H9 (cell line): ENCODE data around the gene MON2. TPM values are rescaled to one million over a fixed set of nuclear protein-coding genes. Genes with fewer than 3 reads are reported as not detected.

ENCODE experiments used
- DNase-seq: peaks from one replicate; pipeline ENCODE4 v3.0.0-alpha.2; 2017
- H2AFZ ChIP-seq: one replicate; pipeline ENCODE4 v1.6.1; 2013; ENCODE audit warnings: mild to moderate bottlenecking, low read length, control low read depth, moderate library complexity
- H2AK5ac ChIP-seq: 2 replicates; pipeline ENCODE4 v1.6.1; 2013; ENCODE audit warnings: low read length, control low read depth, mixed read lengths; ENCODE audit not compliant: insufficient read length
- H2BK120ac ChIP-seq: one replicate; pipeline ENCODE4 v1.6.1; 2013; ENCODE audit warnings: low read depth, mild to moderate bottlenecking, low read length, control low read depth, inconsistent platforms; ENCODE audit not compliant: poor library complexity, severe bottlenecking
- H2BK12ac ChIP-seq: 2 replicates; pipeline ENCODE4 v1.6.1; 2013; ENCODE audit warnings: low read length, control low read depth, mixed read lengths, low read depth; ENCODE audit not compliant: insufficient read length
- H2BK15ac ChIP-seq: 2 replicates; pipeline ENCODE4 v1.6.1; 2013; ENCODE audit warnings: low read depth, low read length, control low read depth
- H2BK20ac ChIP-seq: one replicate; pipeline ENCODE4 v1.6.1; 2013; ENCODE audit warnings: low read depth, mild to moderate bottlenecking, low read length, control low read depth, inconsistent platforms; ENCODE audit not compliant: poor library complexity, severe bottlenecking
- H2BK5ac ChIP-seq: 2 replicates; pipeline ENCODE4 v1.6.1; 2013; ENCODE audit warnings: low read length, control low read depth, mixed read lengths; ENCODE audit not compliant: insufficient read length
- H3K14ac ChIP-seq: 2 replicates; pipeline ENCODE4 v1.6.1; 2013; ENCODE audit warnings: low read length, control low read depth; ENCODE audit not compliant: insufficient read depth
- H3K18ac ChIP-seq: 2 replicates; pipeline ENCODE4 v1.6.1; 2013; ENCODE audit warnings: low read depth, mild to moderate bottlenecking, mixed read lengths, low read length, control low read depth; ENCODE audit not compliant: insufficient read length
- H3K23ac ChIP-seq: 2 replicates; pipeline ENCODE4 v1.6.1; 2013; ENCODE audit warnings: low read length, control low read depth, mixed read lengths, low read depth; ENCODE audit not compliant: insufficient read length
- H3K23me2 ChIP-seq: 2 replicates; pipeline ENCODE4 v1.6.1; 2013; ENCODE audit warnings: low read depth, mild to moderate bottlenecking, mixed read lengths, low read length, control low read depth; ENCODE audit not compliant: insufficient read length, poor library complexity, severe bottlenecking
- H3K27ac ChIP-seq: 2 replicates; pipeline ENCODE4 v1.5.1; 2013; ENCODE audit warnings: low read length, control low read depth, mixed read lengths, low read depth; ENCODE audit not compliant: insufficient read length
- H3K27me3 ChIP-seq: 2 replicates; pipeline ENCODE4 v1.6.1; 2013; ENCODE audit warnings: low read length, control low read depth, inconsistent platforms; ENCODE audit not compliant: insufficient read depth
- H3K4ac ChIP-seq: 2 replicates; pipeline ENCODE4 v1.6.1; 2013; ENCODE audit warnings: low read depth, mild to moderate bottlenecking, control low read depth, inconsistent platforms, low read length, moderate library complexity
- H3K4me1 ChIP-seq: 2 replicates; pipeline ENCODE4 v1.6.1; 2013; ENCODE audit warnings: low read length, control low read depth, inconsistent platforms; ENCODE audit not compliant: insufficient read depth
- H3K4me2 ChIP-seq: 2 replicates; pipeline ENCODE4 v1.6.1; 2013; ENCODE audit warnings: low read length, control low read depth, mixed read lengths; ENCODE audit not compliant: insufficient read length, insufficient read depth
- H3K56ac ChIP-seq: 2 replicates; pipeline ENCODE4 v1.6.1; 2013; ENCODE audit warnings: low read depth, mild to moderate bottlenecking, mixed read lengths, low read length, control low read depth; ENCODE audit not compliant: insufficient read length
- H3K79me1 ChIP-seq: 2 replicates; pipeline ENCODE4 v1.6.1; 2013; ENCODE audit warnings: low read depth, mild to moderate bottlenecking, moderate library complexity, low read length, control low read depth, inconsistent platforms; ENCODE audit not compliant: insufficient read depth, poor library complexity, severe bottlenecking
- H3K79me2 ChIP-seq: 2 replicates; pipeline ENCODE4 v1.6.1; 2013; ENCODE audit warnings: low read length, control low read depth, inconsistent platforms; ENCODE audit not compliant: insufficient read depth
- H3K9ac ChIP-seq: 2 replicates; pipeline ENCODE4 v1.6.1; 2013; ENCODE audit warnings: low read length, control low read depth, mixed read lengths; ENCODE audit not compliant: insufficient read length; ENCODE audit errors: extremely low read depth
- H3K9me3 ChIP-seq: one replicate; pipeline ENCODE4 v1.6.1; 2013; ENCODE audit warnings: low read depth, low read length, inconsistent platforms; ENCODE audit not compliant: control insufficient read depth
- H3T11ph ChIP-seq: one replicate; pipeline ENCODE4 v1.6.1; 2013; ENCODE audit warnings: mild to moderate bottlenecking, low read length, control low read depth, inconsistent platforms
- H4K20me1 ChIP-seq: one replicate; pipeline ENCODE4 v1.6.1; 2013; ENCODE audit not compliant: control insufficient read depth, insufficient read length, insufficient read depth
- H4K5ac ChIP-seq: 2 replicates; pipeline ENCODE4 v1.6.1; 2013; ENCODE audit warnings: low read depth, mild to moderate bottlenecking, mixed read lengths, low read length, control low read depth; ENCODE audit not compliant: insufficient read length
- H4K8ac ChIP-seq: replicated peaks from 2 replicates; pipeline ENCODE4 v1.6.1; 2013; ENCODE audit warnings: low read length, control low read depth, mixed read lengths, low read depth; ENCODE audit not compliant: insufficient read length
- H4K91ac ChIP-seq: 2 replicates; pipeline ENCODE4 v1.6.1; 2013; ENCODE audit warnings: low read depth, mild to moderate bottlenecking, moderate library complexity, mixed read lengths, low read length, control low read depth; ENCODE audit not compliant: insufficient read length
- H3K27ac Mint-ChIP-seq, 3 experiments: 2 replicates in 2 of 3; 3 replicates in 1 of 3; pipeline ENCODE4 v1.8.0; 2020 to 2021; ENCODE audit warnings: mixed read lengths in 3 of 3, mild to moderate bottlenecking in 1 of 3, moderate library complexity in 1 of 3
- H3K27me3 Mint-ChIP-seq: 2 replicates; pipeline ENCODE4 v1.8.0; 2021; ENCODE audit warnings: low read depth, mild to moderate bottlenecking, moderate library complexity, mixed read lengths
- H3K36me3 Mint-ChIP-seq, 3 experiments: 2 replicates in 2 of 3; 3 replicates in 1 of 3; pipeline ENCODE4 v1.8.0; 2020 to 2021; ENCODE audit warnings: low read depth in 3 of 3, mixed read lengths in 3 of 3; ENCODE audit not compliant: insufficient read depth in 1 of 3
- H3K4me1 Mint-ChIP-seq, 2 experiments: 2 replicates each; pipeline ENCODE4 v1.8.0; 2020; ENCODE audit warnings: mixed read lengths in 2 of 2
- H3K4me3 Mint-ChIP-seq, 2 experiments: 2 replicates in 1 of 2; 3 replicates in 1 of 2; pipeline ENCODE4 v1.8.0; 2020 to 2021; ENCODE audit warnings: mild to moderate bottlenecking in 2 of 2, mixed read lengths in 2 of 2, moderate library complexity in 1 of 2
- H3K9me3 Mint-ChIP-seq, 2 experiments: 2 replicates in 1 of 2; 3 replicates in 1 of 2; pipeline ENCODE4 v1.8.0; 2020; ENCODE audit warnings: mild to moderate bottlenecking in 2 of 2, mixed read lengths in 2 of 2, moderate library complexity in 1 of 2
- WGBS: extraction: QIAGEN DNeasy Blood & Tissue Kit; methylation state at CpG from one replicate; pipeline ENCODE4 v1.1.7; 2013; ENCODE audit warnings: missing lambda C conversion rate, low lambda C conversion rate, mixed read lengths; ENCODE audit not compliant: insufficient read length; ENCODE audit errors: extremely low coverage; 5-methylcytosine and 5-hydroxymethylcytosine counted together
- total RNA-seq: library from RNA; stranded (reverse); gene quantifications from 2 replicates; pipeline ENCODE4 v1.2.1, GENCODE V29; 2021
- TF ChIP-seq, protein P1 (sequence below): fragments of 200-600 bp; sonication (generic); conservative IDR thresholded peaks from 3 replicates; pipeline ENCODE4 v1.8.0; 2021; ENCODE audit warnings: antibody characterized with exemption, mild to moderate bottlenecking

Gene MON2
- total RNA-seq, 1 experiment from 2014 or later = 21.9 TPM

DNA sequence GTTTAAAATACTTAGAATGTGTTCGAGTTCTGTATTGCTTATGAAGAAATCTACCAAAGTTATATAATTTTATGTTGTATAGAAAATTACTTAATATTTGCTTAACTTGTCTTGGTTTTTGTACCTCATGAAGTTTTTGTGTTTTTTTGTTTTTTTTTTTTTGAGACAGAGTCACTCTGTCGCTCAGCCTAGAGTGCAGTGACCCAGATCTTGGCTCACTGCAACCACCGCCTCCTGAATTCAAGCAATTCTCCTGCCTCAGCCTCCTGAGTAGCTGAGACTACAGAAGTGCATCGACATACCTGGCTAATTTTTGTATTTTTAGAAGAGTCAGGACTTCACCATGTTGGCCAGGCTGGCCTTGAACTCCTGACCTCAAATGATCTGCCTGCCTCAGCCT is 69.9 kb downstream of the MON2 start:
- H3K79me1 ChIP-seq = no peaks in the 10 kb centered on the region
- H3T11ph ChIP-seq = no peak overlapping the region
- H3K14ac ChIP-seq = no peak overlapping the region
- no peak overlapping the region for H3K56ac ChIP-seq
- no peak overlapping the region for H4K5ac ChIP-seq
- H3K27ac ChIP-seq = no peak overlapping the region
- no peak overlapping the region for H3K4ac ChIP-seq
- H2BK20ac ChIP-seq = no peak overlapping the region
- no peaks in the 10 kb centered on the region for H3K79me2 ChIP-seq
- H3K18ac ChIP-seq = no peak overlapping the region
- Mint-ChIP-seq H3K4me3 (no peak overlapping the region), H3K27me3 (no peaks in the 10 kb centered on the region), H3K36me3 (peaks cover 7 to 31% (median 24%) of the 10 kb centered on the region in 3 experiments; a peak in 6 of 7 replicates), H3K27ac (no peak overlapping the region), H3K9me3 (no peaks in the 10 kb centered on the region), H3K4me1 (no peaks in the 10 kb centered on the region)
- no peak overlapping the region for H3K4me2 ChIP-seq
- no peak overlapping the region for H2AFZ ChIP-seq
- no peak overlapping the region for H2BK5ac ChIP-seq
- no peak overlapping the region for H4K91ac ChIP-seq
- H2BK120ac ChIP-seq = no peak overlapping the region
- no CpG with 5 or more reads among the region's 4 CpGs for WGBS
- H3K9ac ChIP-seq = no peak overlapping the region
- H3K27me3 ChIP-seq = no peaks in the 10 kb centered on the region
- no peak overlapping the region for H3K23ac ChIP-seq
- H4K20me1 ChIP-seq = no peaks in the 10 kb centered on the region
- H3K4me1 ChIP-seq = no peaks in the 10 kb centered on the region
- TF ChIP-seq, protein P1, sequence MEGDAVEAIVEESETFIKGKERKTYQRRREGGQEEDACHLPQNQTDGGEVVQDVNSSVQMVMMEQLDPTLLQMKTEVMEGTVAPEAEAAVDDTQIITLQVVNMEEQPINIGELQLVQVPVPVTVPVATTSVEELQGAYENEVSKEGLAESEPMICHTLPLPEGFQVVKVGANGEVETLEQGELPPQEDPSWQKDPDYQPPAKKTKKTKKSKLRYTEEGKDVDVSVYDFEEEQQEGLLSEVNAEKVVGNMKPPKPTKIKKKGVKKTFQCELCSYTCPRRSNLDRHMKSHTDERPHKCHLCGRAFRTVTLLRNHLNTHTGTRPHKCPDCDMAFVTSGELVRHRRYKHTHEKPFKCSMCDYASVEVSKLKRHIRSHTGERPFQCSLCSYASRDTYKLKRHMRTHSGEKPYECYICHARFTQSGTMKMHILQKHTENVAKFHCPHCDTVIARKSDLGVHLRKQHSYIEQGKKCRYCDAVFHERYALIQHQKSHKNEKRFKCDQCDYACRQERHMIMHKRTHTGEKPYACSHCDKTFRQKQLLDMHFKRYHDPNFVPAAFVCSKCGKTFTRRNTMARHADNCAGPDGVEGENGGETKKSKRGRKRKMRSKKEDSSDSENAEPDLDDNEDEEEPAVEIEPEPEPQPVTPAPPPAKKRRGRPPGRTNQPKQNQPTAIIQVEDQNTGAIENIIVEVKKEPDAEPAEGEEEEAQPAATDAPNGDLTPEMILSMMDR = no peak
- DNase-seq = no peak
- H4K8ac ChIP-seq = no peak overlapping the region
- no peaks in the 10 kb centered on the region for H3K23me2 ChIP-seq
- no peak overlapping the region for H2BK12ac ChIP-seq
- no peak overlapping the region for H2BK15ac ChIP-seq
- H2AK5ac ChIP-seq = no peak overlapping the region
- H3K9me3 ChIP-seq = no peaks in the 10 kb centered on the region
